SK-N-SH (cell line): Measurements from ENCODE around the gene CELSR1. TPM values are rescaled to one million over a fixed set of nuclear protein-coding genes. Genes with fewer than 3 reads are reported as not detected.

Experiments
- CTCF ChIA-PET: fragments of 300-600, 350-600 bp; formaldehyde crosslinking; extraction: SDS; loops from one replicate; lab custom pipeline; 2021; lab: Yijun Ruan, JAX
- POLR2A ChIA-PET: fragments of 350-600 bp; sonication (Branson Sonifier 250); formaldehyde crosslinking; extraction: SDS; loops from one replicate; lab custom pipeline; 2020; ENCODE audit warnings: antibody characterized with exemption, inconsistent platforms; lab: Yijun Ruan, JAX
- DNase-seq: peaks from one replicate; pipeline ENCODE4 v3.0.0; 2012
- H2AFZ ChIP-seq: fragments of 200-600 bp; sonication (generic); 2 replicates; pipeline ENCODE4 v1.8.1; 2016; ENCODE audit warnings: antibody characterized with exemption, mild to moderate bottlenecking, low read depth
- H3F3A ChIP-seq: fragments of 200-600 bp; sonication (generic); replicated peaks from 2 replicates; pipeline ENCODE3; 2016; ENCODE audit warnings: antibody characterized with exemption, mild to moderate bottlenecking; ENCODE audit not compliant: insufficient read depth
- H3K27ac ChIP-seq, 2 experiments: fragments of 200-500 bp in 1 of 2; fragments of 200-600 bp in 1 of 2; sonication (Bioruptor generic) in 1 of 2; sonication (generic), shearing (Covaris generic) in 1 of 2; 2 replicates each; pipeline versions ENCODE4 v1.5.1 to v1.6.1; 2014 to 2016; ENCODE audit warnings: low read depth in 2 of 2, inconsistent platforms in 1 of 2, low read length in 1 of 2, mild to moderate bottlenecking in 1 of 2, mixed read lengths in 1 of 2
- H3K27me3 ChIP-seq: fragments of 200-600 bp; sonication (generic), shearing (Covaris generic); 2 replicates; pipeline ENCODE4 v1.6.1; 2016; ENCODE audit warnings: mixed run types; ENCODE audit not compliant: insufficient read depth
- H3K36me3 ChIP-seq, 2 experiments: fragments of 200-500 bp in 1 of 2; fragments of 200-600 bp in 1 of 2; sonication (Bioruptor generic) in 1 of 2; sonication (generic) in 1 of 2; replicated peaks in 1 of 2; 2 replicates each; pipeline versions ENCODE3 to v1.5.1; 2014 to 2016; ENCODE audit warnings: low read length in 1 of 2, mild to moderate bottlenecking in 1 of 2; ENCODE audit not compliant: insufficient read depth in 2 of 2, control insufficient read depth in 1 of 2
- H3K4me1 ChIP-seq, 2 experiments: fragments of 200-500 bp in 1 of 2; fragments of 200-600 bp in 1 of 2; sonication (Bioruptor generic) in 1 of 2; sonication (generic), shearing (Covaris generic) in 1 of 2; 2 replicates each; pipeline versions ENCODE4 v1.5.1 to v1.6.1; 2014 to 2016; ENCODE audit warnings: low read depth in 1 of 2, low read length in 1 of 2, mixed run types in 1 of 2; ENCODE audit not compliant: insufficient read depth in 2 of 2, control insufficient read depth in 1 of 2
- H3K4me2 ChIP-seq: fragments of 200-600 bp; sonication (generic), shearing (Covaris generic); 2 replicates; pipeline ENCODE4 v1.6.1; 2017; ENCODE audit warnings: mixed run types
- H3K4me3 ChIP-seq, 2 experiments: fragments of 200-500 bp in 1 of 2; fragments of 200-600 bp in 1 of 2; sonication (Bioruptor generic) in 1 of 2; sonication (generic), shearing (Covaris generic) in 1 of 2; 2 replicates each; pipeline versions ENCODE4 v1.5.1 to v1.8.1; 2014 to 2016; ENCODE audit warnings: low read depth in 2 of 2, inconsistent platforms in 1 of 2, low read length in 1 of 2, mild to moderate bottlenecking in 1 of 2, mixed read lengths in 1 of 2, moderate library complexity in 1 of 2
- H3K79me2 ChIP-seq: fragments of 200-600 bp; sonication (generic); 2 replicates; pipeline ENCODE4 v1.8.1; 2017; ENCODE audit warnings: mild to moderate bottlenecking; ENCODE audit not compliant: insufficient read depth
- H3K9ac ChIP-seq: fragments of 200-600 bp; sonication (generic); 2 replicates; pipeline ENCODE4 v1.6.1; 2017; ENCODE audit warnings: mixed run types
- H3K9me2 ChIP-seq: fragments of 200-600 bp; sonication (generic); 2 replicates; pipeline ENCODE4 v1.6.1; 2017; ENCODE audit warnings: mixed run types
- H3K9me3 ChIP-seq: fragments of 200-600 bp; sonication (generic); 2 replicates; pipeline ENCODE4 v1.6.1; 2017; ENCODE audit warnings: mixed run types, mild to moderate bottlenecking, moderate library complexity
- H4K20me1 ChIP-seq: fragments of 200-600 bp; sonication (generic); 2 replicates; pipeline ENCODE4 v1.6.1; 2017; ENCODE audit warnings: mild to moderate bottlenecking, mixed run types; ENCODE audit not compliant: insufficient read depth
- CTCF ChIP-seq: fragments of 200-600 bp; sonication (generic); IDR thresholded peaks from 2 replicates; pipeline ENCODE4 v1.6.1; 2017; ENCODE audit warnings: antibody characterized with exemption, mild to moderate bottlenecking, moderate library complexity
- ELF1 ChIP-seq: IDR thresholded peaks from 2 replicates; pipeline ENCODE4 v1.4.0; 2012
- EZH2phosphoT487 ChIP-seq: fragments of 200-600 bp; sonication (generic); IDR thresholded peaks from 2 replicates; pipeline ENCODE4 v1.6.1; 2017; ENCODE audit warnings: low read depth, mixed run types, mild to moderate bottlenecking, antibody characterized with exemption, moderate library complexity, borderline replicate concordance
- FOXJ3 ChIP-seq: sonication (generic); formaldehyde crosslinking; IDR thresholded peaks from 2 replicates; pipeline ENCODE4 v1.5.1; 2020; ENCODE audit warnings: mild to moderate bottlenecking, missing genetic modification reagents
- GABPA ChIP-seq: IDR thresholded peaks from 2 replicates; pipeline ENCODE4 v1.4.0; 2012; ENCODE audit warnings: low read depth, mild to moderate bottlenecking
- IRF3 ChIP-seq: fragments of 150-350 bp; IDR thresholded peaks from 2 replicates; pipeline ENCODE4 v1.6.1; 2016; ENCODE audit warnings: mild to moderate bottlenecking, low read depth, low read length
- MAX ChIP-seq: IDR thresholded peaks from 2 replicates; pipeline ENCODE4 v1.4.0; 2012; ENCODE audit warnings: low read depth
- MEF2A ChIP-seq: IDR thresholded peaks from 2 replicates; pipeline ENCODE4 v1.4.0; 2012; ENCODE audit warnings: low read depth, borderline replicate concordance
- MXI1 ChIP-seq: IDR thresholded peaks from 2 replicates; pipeline ENCODE4 v1.6.1; 2012; ENCODE audit warnings: mild to moderate bottlenecking, low read depth, low read length, improper control_type of control experiment
- NFIC ChIP-seq: IDR thresholded peaks from 2 replicates; pipeline ENCODE4 v1.4.0; 2012; ENCODE audit warnings: borderline replicate concordance
- RCOR1 ChIP-seq: fragments of 150-350 bp; IDR thresholded peaks from 2 replicates; pipeline ENCODE4 v1.6.1; 2017; ENCODE audit warnings: antibody characterized with exemption, low read length
- REST ChIP-seq: IDR thresholded peaks from 2 replicates; pipeline ENCODE4 v1.6.1; 2012; ENCODE audit warnings: mild to moderate bottlenecking, low read depth, low read length, moderate library complexity
- TAF1 ChIP-seq: IDR thresholded peaks from 2 replicates; pipeline ENCODE4 v1.6.1; 2012; ENCODE audit warnings: low read depth, mild to moderate bottlenecking, low read length, moderate library complexity, borderline replicate concordance
- TCF12 ChIP-seq: IDR thresholded peaks from 2 replicates; pipeline ENCODE4 v1.4.0; 2012
- WGBS: methylation state at CpG from one replicate; pipeline ENCODE4 v1.1.6; 2017; ENCODE audit warnings: low lambda C conversion rate; 5-methylcytosine and 5-hydroxymethylcytosine counted together
- polyA plus RNA-seq, 3 experiments: library from polyadenylated mRNA; depleted of rRNA; stranded (reverse); fragments of >200 nt; gene quantifications; 2 replicates each; pipeline ENCODE4 v1.2.3, GENCODE V29; 2012

CELSR1 gene
- polyA plus RNA-seq, 1 of the 3 experiments (the other 2 are of a cell fraction): 5.0 TPM

- Histone ChIP-seq H3K27me3 (no peaks in the 10 kb centered on the region), H3K9ac (no peak overlapping the region), H3K36me3 (no peaks in the 10 kb centered on the region), H3K4me3 (no peak overlapping the region), H3K9me2 (no peaks in the 10 kb centered on the region), H3K9me3 (no peaks in the 10 kb centered on the region), H3F3A (no peaks in the 10 kb centered on the region), H4K20me1 (no peaks in the 10 kb centered on the region), H2AFZ (no peak overlapping the region), H3K27ac (no peak overlapping the region), H3K79me2 (no peaks in the 10 kb centered on the region), H3K4me2 (no peak overlapping the region), H3K4me1 (peaks cover 0 to 40% of the 10 kb centered on the region in 2 experiments; a peak in 2 of 4 replicates)
- no peak for DNase-seq
- TF ChIP-seq TCF12: no peak
- no peak for TF ChIP-seq GABPA
- TF ChIP-seq FOXJ3 (CRISPR knock-in tag): no peak
- ChIA-PET CTCF (interaction anchor here (1.9 kb wide), 1 partner anchor 20 kb away, joined by 9 read pairs; no protein-coding TSS in a partner anchor), POLR2A (no interaction called here)
- WGBS: 99% methylated on average over 8 of the region's 11 CpGs
These were observed 46.2 kb upstream of the CELSR1 start for GRCh38 chr22:46583571-46583970.

- Histone ChIP-seq H3K36me3 (no peaks in the 10 kb centered on the region), H4K20me1 (no peaks in the 10 kb centered on the region), H3K27ac (no peak overlapping the region), H3K79me2 (peaks cover 4% of the 10 kb centered on the region), H3K27me3 (no peaks in the 10 kb centered on the region), H3K4me2 (no peak overlapping the region), H2AFZ (no peak overlapping the region), H3K9me2 (no peaks in the 10 kb centered on the region), H3K4me1 (peaks cover 0 to 40% of the 10 kb centered on the region in 2 experiments; a peak in 3 of 4 replicates), H3K4me3 (no peak overlapping the region), H3K9me3 (no peaks in the 10 kb centered on the region), H3F3A (no peaks in the 10 kb centered on the region), H3K9ac (no peak overlapping the region)
- ChIA-PET CTCF (interaction anchor here (1.9 kb wide), 1 partner anchor 19 kb away, joined by 9 read pairs; no protein-coding TSS in a partner anchor), POLR2A (no interaction called here)
- WGBS: 91% methylated on average over 12 of the region's 14 CpGs
- no peak for DNase-seq
- TF ChIP-seq MAX: no peak
- TF ChIP-seq FOXJ3 (CRISPR knock-in tag): no peak
- no peak for TF ChIP-seq REST
- no peak for TF ChIP-seq RCOR1
- TF ChIP-seq TCF12: no peak
- TF ChIP-seq NFIC: no peak
- TF ChIP-seq IRF3: no peak
- no peak for TF ChIP-seq MEF2A
- no peak for TF ChIP-seq TAF1
- TF ChIP-seq MXI1: no peak
- no peak for TF ChIP-seq EZH2phosphoT487
- no peak for TF ChIP-seq CTCF
- no peak for TF ChIP-seq ELF1
These were observed 45.0 kb upstream of the CELSR1 start for GRCh38 chr22:46582281-46582933.
